H1 (cell line): ENCODE data around the gene NFASC. TPM values are rescaled to one million over a fixed set of nuclear protein-coding genes. Genes with fewer than 3 reads are reported as not detected.
A peak's percentile ranks its signal among the peaks of the same experiment; 100 is the strongest.

ENCODE experiments used
- CTCF ChIA-PET: fragments of 300-600 bp; sonication (Branson Sonifier 250); formaldehyde crosslinking; loops from one replicate; lab custom pipeline; 2021; ENCODE audit not compliant: partially characterized antibody; lab: Charles Lee
- POLR2A ChIA-PET: fragments of 300-600 bp; sonication (Branson Sonifier 250); formaldehyde crosslinking; loops from one replicate; lab custom pipeline; 2021; ENCODE audit warnings: inconsistent platforms; ENCODE audit not compliant: partially characterized antibody; lab: Charles Lee
- DNase-seq, 2 experiments: peaks; one replicate each; pipeline versions ENCODE4 v3.0.0 to v3.0.0-alpha.2; 2010 to 2022; ENCODE audit warnings: low spot score in 2 of 2, low read depth in 1 of 2, mixed read lengths in 1 of 2
- FAIRE-seq: peaks from 2 replicates; lab custom pipeline; 2011; peaks lifted over from hg19 to GRCh38; lab: Jason Lieb, UNC
- H2AFZ ChIP-seq: 2 replicates; pipeline ENCODE4 v1.8.1; 2012; ENCODE audit warnings: low read length, inconsistent platforms
- H2AK5ac ChIP-seq: 2 replicates; pipeline ENCODE4 v1.6.1; 2013; ENCODE audit warnings: low read depth, low read length
- H2BK120ac ChIP-seq: replicated peaks from 2 replicates; pipeline ENCODE3; 2013; ENCODE audit warnings: low read depth, low read length, inconsistent platforms
- H2BK12ac ChIP-seq: 2 replicates; pipeline ENCODE4 v1.6.1; 2013; ENCODE audit warnings: low read depth, low read length
- H2BK15ac ChIP-seq: 2 replicates; pipeline ENCODE4 v1.6.1; 2013; ENCODE audit warnings: low read length
- H2BK20ac ChIP-seq: 2 replicates; pipeline ENCODE4 v1.6.1; 2013; ENCODE audit warnings: low read length
- H2BK5ac ChIP-seq: 2 replicates; pipeline ENCODE4 v1.6.1; 2013; ENCODE audit warnings: low read depth, low read length
- H3K14ac ChIP-seq: 2 replicates; pipeline ENCODE4 v1.6.1; 2013; ENCODE audit warnings: inconsistent platforms; ENCODE audit not compliant: insufficient read length
- H3K18ac ChIP-seq: 2 replicates; pipeline ENCODE4 v1.6.1; 2013; ENCODE audit warnings: low read length; ENCODE audit errors: extremely low read depth
- H3K23ac ChIP-seq: 2 replicates; pipeline ENCODE4 v1.6.1; 2013; ENCODE audit warnings: inconsistent platforms; ENCODE audit not compliant: insufficient read length
- H3K23me2 ChIP-seq: 2 replicates; pipeline ENCODE4 v1.6.1; 2013; ENCODE audit warnings: low read depth, low read length
- H3K27ac ChIP-seq: 2 replicates; pipeline ENCODE4 v1.6.1; 2011; ENCODE audit warnings: low read depth, low read length, inconsistent platforms
- H3K27me3 ChIP-seq, 4 experiments: replicated peaks in 1 of 4; 1 replicate in 1 of 4; 2 replicates in 3 of 4; pipeline versions ENCODE4 v1.6.1 to v1.8.1; 2011 to 2013; ENCODE audit warnings: low read length in 3 of 4, mild to moderate bottlenecking in 3 of 4, inconsistent platforms in 2 of 4, mixed read lengths in 2 of 4, moderate library complexity in 1 of 4; ENCODE audit not compliant: control insufficient read depth in 3 of 4, insufficient read depth in 3 of 4; ENCODE audit errors: extremely low read depth in 1 of 4
- H3K36me3 ChIP-seq, 4 experiments: 2 replicates each; pipeline versions ENCODE4 v1.6.1 to v1.8.1; 2011 to 2013; ENCODE audit warnings: mild to moderate bottlenecking in 4 of 4, low read length in 3 of 4, moderate library complexity in 2 of 4, control low read depth in 1 of 4, inconsistent platforms in 1 of 4; ENCODE audit not compliant: insufficient read depth in 4 of 4, control insufficient read depth in 2 of 4
- H3K4ac ChIP-seq: replicated peaks from 2 replicates; pipeline ENCODE3; 2013; ENCODE audit warnings: low read length, low read depth, mixed read lengths, inconsistent platforms; ENCODE audit not compliant: insufficient read length
- H3K4me1 ChIP-seq, 4 experiments: replicated peaks in 1 of 4; 1 replicate in 1 of 4; 2 replicates in 3 of 4; pipeline versions ENCODE4 v1.6.1 to v1.8.1; 2011 to 2013; ENCODE audit warnings: low read length in 3 of 4, inconsistent platforms in 2 of 4, mixed read lengths in 1 of 4; ENCODE audit not compliant: insufficient read depth in 4 of 4, control insufficient read depth in 3 of 4
- H3K4me2 ChIP-seq, 2 experiments: 2 replicates each; pipeline versions ENCODE4 v1.6.1 to v1.8.1; 2011 to 2013; ENCODE audit warnings: low read depth in 2 of 2, low read length in 2 of 2, control low read depth in 1 of 2, inconsistent platforms in 1 of 2, mild to moderate bottlenecking in 1 of 2; ENCODE audit not compliant: insufficient read depth in 1 of 2
- H3K4me3 ChIP-seq, 4 experiments: fragments of 200-600, 300-600 bp in 1 of 4; sonication (generic), shearing (Covaris generic), sonication (Bioruptor Twin) in 1 of 4; 2 replicates each; pipeline versions ENCODE4 v1.5.1 to v1.8.1; 2011 to 2016; ENCODE audit warnings: low read length in 4 of 4, low read depth in 3 of 4, control low read depth in 2 of 4, inconsistent platforms in 2 of 4, mild to moderate bottlenecking in 2 of 4, mixed read lengths in 1 of 4, moderate library complexity in 1 of 4; ENCODE audit not compliant: insufficient read depth in 2 of 4; ENCODE audit errors: extremely low read depth in 1 of 4
- H3K56ac ChIP-seq: replicated peaks from 2 replicates; pipeline ENCODE3; 2013; ENCODE audit warnings: low read depth, mild to moderate bottlenecking, mixed read lengths, low read length, inconsistent platforms; ENCODE audit not compliant: insufficient read length
- H3K79me1 ChIP-seq: 2 replicates; pipeline ENCODE4 v1.6.1; 2013; ENCODE audit warnings: low read depth, low read length, control low read depth
- H3K79me2 ChIP-seq, 2 experiments: 2 replicates each; pipeline versions ENCODE4 v1.6.1 to v1.8.1; 2012 to 2013; ENCODE audit warnings: low read length in 2 of 2, mild to moderate bottlenecking in 2 of 2, inconsistent platforms in 1 of 2; ENCODE audit not compliant: insufficient read depth in 2 of 2, control insufficient read depth in 1 of 2
- H3K9ac ChIP-seq, 4 experiments: replicated peaks in 1 of 4; 1 replicate in 1 of 4; 2 replicates in 3 of 4; pipeline versions ENCODE4 v1.6.1 to v1.8.1; 2011 to 2013; ENCODE audit warnings: low read depth in 3 of 4, low read length in 3 of 4, control low read depth in 2 of 4, mild to moderate bottlenecking in 2 of 4, moderate library complexity in 2 of 4, inconsistent platforms in 1 of 4; ENCODE audit errors: extremely low read depth in 1 of 4
- H3K9me3 ChIP-seq, 2 experiments: 2 replicates each; pipeline versions ENCODE4 v1.6.1 to v1.8.1; 2012 to 2013; ENCODE audit warnings: mild to moderate bottlenecking in 2 of 2, moderate library complexity in 2 of 2, control low read depth in 1 of 2, inconsistent platforms in 1 of 2, low read depth in 1 of 2, low read length in 1 of 2, mixed read lengths in 1 of 2; ENCODE audit not compliant: insufficient read depth in 2 of 2
- H4K20me1 ChIP-seq, 2 experiments: replicated peaks in 1 of 2; 2 replicates each; pipeline versions ENCODE3 to v1.8.1; 2011 to 2013; ENCODE audit warnings: inconsistent platforms in 2 of 2, low read length in 2 of 2, mild to moderate bottlenecking in 1 of 2; ENCODE audit not compliant: insufficient read depth in 2 of 2, control insufficient read depth in 1 of 2
- H4K5ac ChIP-seq: 2 replicates; pipeline ENCODE4 v1.6.1; 2013; ENCODE audit warnings: low read length, low read depth, mixed read lengths, inconsistent platforms; ENCODE audit not compliant: insufficient read length
- H4K8ac ChIP-seq: 2 replicates; pipeline ENCODE4 v1.8.0; 2013; ENCODE audit warnings: mild to moderate bottlenecking, moderate library complexity, low read length, inconsistent platforms; ENCODE audit not compliant: insufficient read depth; ENCODE audit errors: extremely low read depth
- H4K91ac ChIP-seq: replicated peaks from 2 replicates; pipeline ENCODE3; 2013; ENCODE audit warnings: low read length, mixed read lengths, inconsistent platforms; ENCODE audit not compliant: insufficient read length
- POLR2AphosphoS5 ChIP-seq: IDR thresholded peaks from 2 replicates; pipeline ENCODE4 v1.6.1; 2011; ENCODE audit warnings: low read depth, low read length
- RAD21 ChIP-seq, 2 experiments: IDR thresholded peaks in 1 of 2; conservative IDR thresholded peaks in 1 of 2; 2 replicates each; pipeline ENCODE4 v1.6.1; 2011; ENCODE audit warnings: low read depth in 2 of 2, low read length in 2 of 2, improper control_type of control experiment in 1 of 2, inconsistent platforms in 1 of 2, mild to moderate bottlenecking in 1 of 2, moderate library complexity in 1 of 2
- SIN3A ChIP-seq, 2 experiments: IDR thresholded peaks in 1 of 2; conservative IDR thresholded peaks in 1 of 2; 2 replicates each; pipeline ENCODE4 v1.6.1; 2011 to 2012; ENCODE audit warnings: low read length in 2 of 2, improper control_type of control experiment in 1 of 2, low read depth in 1 of 2, mild to moderate bottlenecking in 1 of 2
- TCF12 ChIP-seq: IDR thresholded peaks from 2 replicates; pipeline ENCODE4 v1.6.1; 2011; ENCODE audit warnings: low read depth, mild to moderate bottlenecking, low read length
- WGBS, 2 experiments: shearing (Covaris generic) in 1 of 2; methylation state at CpG; one replicate each; pipeline versions ENCODE4 v1.1.6 to v1.1.7; 2013 to 2015; ENCODE audit warnings: low lambda C conversion rate in 2 of 2, mixed read lengths in 2 of 2, inconsistent platforms in 1 of 2, low coverage in 1 of 2, missing lambda C conversion rate in 1 of 2; ENCODE audit not compliant: insufficient replicate concordance in 2 of 2, insufficient coverage in 1 of 2, insufficient read length in 1 of 2; ENCODE audit errors: extremely low coverage in 1 of 2, missing lambda C conversion rate in 1 of 2; 5-methylcytosine and 5-hydroxymethylcytosine counted together
- polyA plus RNA-seq, 7 experiments: library from polyadenylated mRNA; depleted of rRNA in 3 of 7; stranded (reverse) in 5 of 7; unstranded in 2 of 7; fragments of >200 nt in 5 of 7; fragments of 200-250 nt in 2 of 7; gene quantifications; 1 replicate in 5 of 7; 2 replicates in 1 of 7; 4 replicates in 1 of 7; pipeline versions ENCODE4 v1.2.1 to v1.2.3, GENCODE V29; 2011 to 2013; ENCODE audit warnings: missing spikeins in 2 of 7, mixed read lengths in 2 of 7
- total RNA-seq: library from RNA; stranded (reverse); fragmentation: NEBNext Ultra II Directional; extraction: Animal tissue kit (Norgen Biotek cat#: 25700); gene quantifications from 2 replicates; pipeline ENCODE4 v1.2.1, GENCODE V29; 2021

NFASC gene
- total and polyA plus RNA-seq, 2 of the 8 experiments (the other 6 are each of a cell fraction or from before 2014, with no cell fraction given) = 5.0 to 15.2 TPM

DNA sequence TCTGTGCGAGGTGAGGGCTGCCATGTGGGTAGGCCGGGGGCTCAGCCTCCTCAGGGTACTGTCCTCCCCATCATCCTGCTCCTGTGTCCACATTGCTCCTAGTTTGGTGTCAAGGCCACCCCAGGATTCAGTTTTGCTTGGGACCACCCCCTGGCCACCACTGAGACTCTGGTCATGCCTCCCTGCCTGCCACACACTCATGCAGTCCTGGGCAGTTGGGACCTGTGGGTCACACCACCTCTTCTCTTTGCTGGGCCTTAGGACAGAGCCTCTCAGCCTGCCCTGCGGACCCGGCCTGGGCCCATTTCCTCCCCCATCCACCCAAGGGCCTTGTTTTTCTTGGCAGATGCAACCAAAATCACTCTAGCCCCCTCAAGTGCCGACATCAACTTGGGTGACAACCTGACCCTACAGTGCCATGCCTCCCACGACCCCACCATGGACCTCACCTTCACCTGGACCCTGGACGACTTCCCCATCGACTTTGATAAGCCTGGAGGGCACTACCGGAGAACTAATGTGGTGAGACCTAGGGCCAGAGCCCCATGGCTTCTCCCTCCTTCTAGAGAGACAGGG, 194.2 kb downstream of the NFASC start:
- no peak overlapping the region for H2BK15ac ChIP-seq
- H2AK5ac ChIP-seq = no peak overlapping the region
- no peaks in the 10 kb centered on the region for H3K23me2 ChIP-seq
- no peak overlapping the region; the same call in 1 of the 2 replicates for H3K18ac ChIP-seq
- no peak overlapping the region for H3K27ac ChIP-seq
- H2AFZ ChIP-seq = no peak overlapping the region
- no peak for TF ChIP-seq SIN3A (conservative IDR thresholded peaks at IDR 0.05 in 1 of 2, IDR thresholded peaks at IDR 0.05 in 1 of 2; ENCODE audit: low read depth in 1 of 2, low read length in 2 of 2)
- no peak for TF ChIP-seq POLR2AphosphoS5
- TF ChIP-seq TCF12 = no peak
- TF ChIP-seq RAD21 (IDR thresholded peaks at IDR 0.05 in 1 of 2, conservative IDR thresholded peaks at IDR 0.05 in 1 of 2; ENCODE audit: low read depth in 2 of 2, low read length in 2 of 2) = no peak
- no peak overlapping the region for H2BK120ac ChIP-seq
- no peak overlapping the region for H2BK20ac ChIP-seq
- H4K91ac ChIP-seq = no peak overlapping the region
- H3K56ac ChIP-seq = no peak overlapping the region
- peaks cover 0 to 1% of the 10 kb centered on the region in 2 experiments for H4K20me1 ChIP-seq
- no peaks in the 10 kb centered on the region for H3K79me1 ChIP-seq
- CTCF ChIA-PET = interaction anchor here (1.0 to 38.9 kb wide), 6 partner anchors 9 to 77 kb away, joined by 3 to 1336 read pairs (median 6); no protein-coding TSS in a partner anchor
- H2BK5ac ChIP-seq = no peak overlapping the region
- POLR2A ChIA-PET = no interaction called here
- no peak overlapping the region for H3K4me2 ChIP-seq
- peaks cover 0 to 4% (median 2%) of the 10 kb centered on the region in 4 experiments; a peak in 4 of 7 replicates for H3K4me1 ChIP-seq
- DNase-seq = no peak
- no peaks in the 10 kb centered on the region for H3K27me3 ChIP-seq
- FAIRE-seq = no peak
- H3K4me3 ChIP-seq = no peak overlapping the region
- H3K14ac ChIP-seq = no peak overlapping the region
- no peaks in the 10 kb centered on the region for H3K36me3 ChIP-seq
- WGBS, 2 experiments = 87% methylated on average over 9 of the region's 9 CpGs; no CpG with 5 or more reads in 1 of the 2 experiments
- no peak overlapping the region for H2BK12ac ChIP-seq
- H3K9ac ChIP-seq = no peak overlapping the region
- no peak overlapping the region for H4K5ac ChIP-seq
- H4K8ac ChIP-seq = peak overlapping the region; percentile 35
- H3K4ac ChIP-seq = no peak overlapping the region
- H3K9me3 ChIP-seq = no peaks in the 10 kb centered on the region
- H3K23ac ChIP-seq = no peak overlapping the region
- no peaks in the 10 kb centered on the region for H3K79me2 ChIP-seq
